Renal cortex interstitium (tissue), 11 donors: ENCODE results near the gene DPYD. TPM values are rescaled to one million over a fixed set of nuclear protein-coding genes. Genes with fewer than 3 reads are reported as not detected.

ENCODE experiments used
- DNase-seq, 11 donors: peaks; one replicate each; pipeline ENCODE4 v3.0.0-alpha.2; 2013; ENCODE audit warnings: low read depth in 9 of 11, low spot score in 4 of 11; ENCODE audit errors: extremely low read depth in 1 of 11
- polyA plus RNA-seq, 3 donors: library from polyadenylated mRNA; unstranded; fragments of 120-200 nt; gene quantifications; one replicate each; pipeline ENCODE4 v1.2.1, GENCODE V29; 2013; ENCODE audit not compliant: insufficient read length in 3 of 3

DPYD gene
- polyA plus RNA-seq, 3 donors, result 11.6 to 13.0 (median 13.0) TPM

DNA sequence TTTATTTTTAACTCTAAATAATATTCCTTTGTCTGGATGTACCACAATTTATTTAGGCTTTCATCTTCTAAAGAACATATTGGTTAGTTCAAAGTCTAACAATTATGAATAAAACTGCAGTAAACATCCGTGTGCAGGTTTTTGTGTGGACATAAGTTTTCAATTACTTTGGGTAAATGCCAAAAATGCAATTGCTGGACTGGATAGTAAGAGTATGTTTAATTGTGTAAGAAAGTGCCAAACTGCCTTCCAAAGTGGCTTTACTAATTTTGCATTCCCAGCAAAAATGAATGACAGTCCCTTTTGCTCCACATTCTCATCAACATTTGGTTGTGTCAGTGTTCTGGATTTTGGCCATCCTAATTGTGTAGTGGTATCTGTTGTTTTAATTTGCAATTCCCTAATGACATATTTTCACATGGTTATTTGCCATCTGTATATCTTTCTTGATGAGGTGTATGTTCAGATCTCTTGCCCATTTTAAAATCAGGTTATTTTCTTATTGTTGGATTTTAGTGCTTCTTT, 113.8 kb downstream of the DPYD start:
- no peak for DNase-seq

DNA sequence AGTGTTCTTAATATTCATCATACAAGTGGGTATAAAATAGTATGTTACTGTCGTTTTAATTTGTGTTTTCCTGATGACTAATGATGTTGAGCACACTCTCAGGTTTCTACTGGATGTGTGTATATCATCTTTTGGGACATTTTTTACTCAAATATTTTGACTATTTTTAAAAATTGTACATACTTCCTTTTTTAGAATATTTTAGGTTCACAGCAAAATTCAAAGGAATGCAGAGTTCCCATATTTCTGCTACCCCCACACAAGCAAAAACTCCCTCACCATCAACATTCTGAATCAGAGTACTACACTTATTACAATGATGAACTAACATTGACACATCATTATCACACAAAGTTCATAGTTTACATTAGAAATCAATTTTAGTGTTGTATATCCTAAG, 114.5 kb downstream of the DPYD start:
- no peak for DNase-seq

DNA sequence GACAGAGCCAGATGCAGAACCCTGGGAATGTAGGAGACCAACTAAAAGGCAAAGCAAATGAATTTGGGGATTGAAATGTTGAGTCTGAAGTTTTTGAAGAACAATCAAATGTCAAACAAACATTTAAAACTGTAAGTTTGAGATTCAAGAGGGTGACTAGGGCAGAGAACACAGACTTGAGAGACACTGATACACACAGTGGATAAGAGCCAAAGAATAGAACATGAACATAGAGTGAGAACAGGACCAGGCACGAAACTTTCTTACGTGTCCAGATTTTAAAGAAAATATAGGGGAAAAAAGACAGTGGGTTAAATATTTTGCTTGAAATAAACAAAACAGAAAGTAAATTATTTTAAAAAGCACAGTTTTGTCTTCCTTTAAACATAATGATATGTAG, 115.7 kb downstream of the DPYD start:
- no peak for DNase-seq

DNA sequence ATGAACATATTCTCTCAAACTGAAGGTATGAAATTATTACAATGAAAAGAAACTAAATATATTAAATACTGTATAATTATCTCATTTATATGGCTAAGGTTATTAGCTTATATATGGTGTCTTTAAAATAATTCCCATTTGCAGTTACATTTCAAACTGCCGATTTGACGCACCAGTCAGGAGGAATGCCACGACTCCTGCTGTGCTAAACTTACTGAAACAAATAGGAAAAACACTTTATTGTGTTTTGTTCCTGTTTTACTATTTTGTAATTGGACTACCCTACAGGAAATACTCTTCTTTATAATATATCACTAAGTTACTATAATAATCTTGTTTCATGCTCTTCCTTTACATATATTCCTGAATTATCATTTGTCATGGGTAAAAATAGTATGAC, 117.8 kb downstream of the DPYD start:
- no peak for DNase-seq

DNA sequence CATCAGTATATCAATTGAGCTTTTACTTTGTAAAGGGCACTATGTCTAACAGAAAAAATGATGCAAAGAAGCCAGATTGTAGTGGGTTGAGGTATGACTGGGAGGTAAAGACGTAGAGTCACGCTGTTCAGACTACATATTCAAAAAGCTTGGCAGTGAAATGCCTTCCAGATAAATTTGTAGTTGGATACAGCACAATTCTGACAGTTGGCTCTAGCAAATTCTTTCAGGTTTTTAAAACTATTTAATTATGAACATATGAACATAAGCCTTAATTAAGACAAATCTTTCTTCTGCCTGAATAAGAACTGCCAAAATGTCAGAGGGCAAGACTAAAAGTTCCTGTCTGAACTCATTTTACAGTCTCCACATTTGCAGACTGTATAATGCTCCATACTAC, 118.8 kb downstream of the DPYD start:
- DNase-seq, result no peak

DNA sequence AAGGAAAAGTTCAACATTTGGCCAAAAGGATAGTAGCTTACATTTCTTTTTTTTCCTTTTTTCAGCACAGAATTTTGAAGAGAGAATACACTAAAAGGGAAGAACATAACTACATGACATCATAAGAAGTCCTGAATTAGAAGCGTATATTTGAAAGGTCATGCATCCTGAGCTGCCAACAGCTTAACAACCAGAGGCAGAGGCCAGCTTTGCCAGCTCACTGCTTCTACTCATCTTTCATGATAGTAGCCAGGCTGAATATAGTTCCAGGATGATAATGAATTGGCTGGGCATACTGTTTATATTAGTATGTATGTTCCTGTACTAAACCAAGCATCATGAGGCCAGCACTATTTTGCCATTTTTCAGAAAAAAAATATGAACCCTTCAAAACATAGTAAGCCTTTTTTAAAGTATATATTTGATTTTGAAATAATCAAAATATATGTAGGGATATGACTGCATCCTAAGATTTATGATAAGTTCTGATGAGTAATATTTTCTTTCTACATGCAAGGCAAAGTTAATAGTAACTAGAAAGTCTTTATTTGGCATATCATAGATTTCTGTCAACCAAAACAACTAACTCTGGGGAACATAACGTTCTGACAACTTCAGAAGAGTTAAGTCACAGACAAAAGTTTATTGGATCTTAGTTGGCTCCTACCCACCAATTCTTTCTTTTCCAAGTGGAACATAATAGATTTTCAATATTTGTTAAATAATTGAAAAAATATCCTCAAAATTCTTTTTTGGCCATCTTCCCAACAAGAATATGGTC, 123.2 kb downstream of the DPYD start:
- no peak for DNase-seq

DNA sequence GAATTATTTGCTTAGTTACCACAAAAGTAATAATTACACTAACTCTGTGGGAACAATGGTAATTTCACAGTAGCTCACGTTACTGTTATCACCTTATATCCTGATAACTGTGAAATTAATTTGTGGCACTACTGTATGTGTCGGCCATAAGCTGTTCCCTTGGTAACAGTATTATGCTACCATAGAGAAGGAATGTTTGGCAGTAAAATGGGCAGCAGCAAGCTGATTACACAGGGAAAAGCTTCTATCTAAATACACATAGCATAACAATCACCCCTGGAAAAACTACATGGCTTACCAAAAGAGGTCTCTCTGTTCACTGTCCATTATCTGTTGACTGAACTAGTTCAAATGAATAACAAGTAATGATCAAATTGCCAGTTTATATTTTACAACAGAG, 124.1 kb downstream of the DPYD start:
- DNase-seq, result no peak

DNA sequence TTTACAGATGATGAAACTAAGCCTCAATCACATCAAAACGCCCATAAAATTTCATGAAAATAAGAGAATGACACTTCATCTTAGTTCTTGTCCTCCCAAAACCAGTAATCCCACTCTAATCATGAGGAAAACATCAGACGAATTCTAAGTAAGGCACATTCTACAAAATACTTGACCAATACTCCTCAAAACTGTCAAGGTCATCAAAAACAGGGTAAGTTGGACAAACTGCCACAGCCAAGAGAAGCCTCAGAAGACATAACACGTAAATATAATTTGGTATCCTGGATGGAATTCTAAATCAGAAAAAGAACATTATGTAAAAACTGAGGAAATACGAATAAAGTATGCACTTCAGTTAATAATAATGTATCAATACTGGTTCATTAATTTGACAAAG, 128.2 kb downstream of the DPYD start:
- no peak for DNase-seq

DNA sequence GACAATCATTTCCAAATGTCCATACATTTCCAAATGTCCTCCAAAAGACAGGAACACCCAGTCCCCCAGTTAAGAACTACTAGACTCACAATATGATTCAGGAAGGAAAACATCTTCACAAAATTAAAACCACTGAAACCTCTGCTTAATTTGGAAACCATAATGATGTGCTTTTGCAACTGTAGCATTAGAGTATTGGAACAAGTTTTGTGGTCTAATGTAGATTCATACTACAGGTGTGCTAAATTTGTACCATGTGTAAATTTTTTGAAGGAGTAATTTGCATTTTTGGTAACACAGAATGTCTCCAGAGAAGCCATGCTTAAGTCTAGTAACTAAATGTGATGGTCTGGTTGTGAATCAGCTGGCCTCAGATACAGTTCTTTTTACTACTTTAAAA, 129.6 kb downstream of the DPYD start:
- no peak for DNase-seq

DNA sequence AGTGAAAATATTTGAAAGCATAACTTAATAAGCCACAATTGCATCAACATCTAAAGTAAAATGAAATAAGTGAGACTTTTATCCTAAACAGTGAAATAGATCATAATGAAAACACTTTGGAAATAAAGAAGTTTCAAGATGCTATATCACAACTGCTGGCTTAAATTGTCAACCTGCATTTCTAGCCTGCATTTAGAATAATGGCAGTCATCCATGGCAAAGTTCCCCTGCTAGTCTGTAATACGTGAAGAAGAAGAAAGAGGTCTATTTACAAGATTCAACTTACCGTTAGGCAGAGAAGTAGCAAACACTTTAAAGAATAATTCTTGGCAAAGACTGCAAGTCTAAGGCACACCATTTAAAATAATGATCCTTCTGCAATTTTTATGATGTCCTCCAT, 133.6 kb downstream of the DPYD start:
- no peak for DNase-seq

DNA sequence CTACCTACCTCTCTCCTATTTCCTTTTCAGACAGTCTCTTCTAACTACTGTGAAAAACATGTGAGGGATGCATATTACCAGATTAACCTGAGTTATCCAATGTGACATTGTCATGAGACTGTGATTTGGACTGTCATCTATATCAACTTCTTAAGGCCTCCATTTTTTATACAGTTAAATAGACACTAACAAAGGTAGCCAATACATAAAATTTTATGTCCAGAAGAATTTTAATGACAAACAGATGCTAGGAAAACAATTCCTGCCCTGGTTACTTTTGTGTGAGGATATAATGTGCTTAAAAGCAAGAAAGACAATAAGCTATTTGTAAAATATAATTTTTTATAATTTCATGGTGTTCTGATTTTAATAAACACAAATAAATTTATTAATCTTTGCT, 136.2 kb downstream of the DPYD start:
- no peak for DNase-seq

DNA sequence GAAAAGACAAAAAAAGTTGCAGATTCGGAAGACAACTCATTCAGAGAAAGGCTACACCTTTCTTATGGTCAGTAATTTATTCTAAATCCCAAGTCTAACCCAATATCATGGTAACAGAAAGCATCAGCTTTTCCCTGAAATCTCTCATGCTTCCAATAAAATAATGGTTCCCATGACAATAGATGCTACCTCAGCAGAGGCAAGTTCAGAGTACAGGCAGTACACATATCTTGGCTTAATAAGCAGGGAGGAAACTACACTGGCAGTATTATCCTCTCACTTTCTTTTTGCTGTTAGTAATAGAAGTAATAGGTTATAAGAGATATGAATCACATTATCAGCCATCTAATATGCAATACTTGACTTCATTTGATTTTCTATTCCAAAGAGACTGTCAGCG, 137.1 kb downstream of the DPYD start:
- DNase-seq, result no peak

DNA sequence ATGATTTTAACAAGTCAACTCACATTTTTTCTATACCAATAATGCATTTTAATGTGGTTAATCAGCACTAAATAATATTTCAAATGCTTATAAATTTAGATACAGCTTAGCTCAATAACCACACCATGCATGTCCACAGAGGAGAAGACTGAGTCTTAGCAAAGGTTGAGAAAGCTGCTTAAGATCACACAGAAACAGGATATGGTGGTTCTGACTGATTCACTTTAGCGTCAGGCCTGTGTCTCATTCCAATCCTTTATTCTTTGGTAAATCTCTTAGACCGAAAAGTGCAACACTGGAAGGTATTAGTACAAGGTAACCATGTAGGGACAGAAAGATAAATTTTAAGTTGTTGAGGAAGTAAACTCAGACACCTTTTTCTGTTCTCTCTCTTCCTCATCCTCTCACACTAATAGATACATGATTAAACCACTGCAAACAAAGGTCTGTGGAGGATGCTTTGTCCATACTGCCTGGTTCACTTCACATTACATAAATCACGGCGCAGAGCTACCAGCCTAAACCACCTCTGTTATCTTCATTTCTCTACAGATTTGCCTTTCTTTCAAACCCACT, 139.0 kb downstream of the DPYD start:
- no peak for DNase-seq

DNA sequence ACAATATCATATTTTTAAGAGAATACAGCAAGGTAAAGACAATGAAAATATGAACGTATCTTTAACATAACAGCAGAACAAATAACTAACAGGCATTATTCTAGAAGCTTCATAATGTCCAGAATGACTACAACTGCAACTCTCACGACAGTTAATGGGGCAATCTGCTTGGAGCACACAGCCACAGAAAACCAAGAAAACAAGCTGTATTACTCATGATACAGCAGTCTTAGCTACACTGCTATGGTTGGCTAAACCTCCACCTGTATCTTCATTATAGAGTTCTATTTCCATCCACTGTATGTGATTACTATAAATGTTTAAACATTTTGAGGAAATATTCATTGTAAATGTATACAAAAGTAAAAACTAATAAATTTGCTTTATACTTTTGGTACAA, 139.9 kb downstream of the DPYD start:
- DNase-seq, result no peak

DNA sequence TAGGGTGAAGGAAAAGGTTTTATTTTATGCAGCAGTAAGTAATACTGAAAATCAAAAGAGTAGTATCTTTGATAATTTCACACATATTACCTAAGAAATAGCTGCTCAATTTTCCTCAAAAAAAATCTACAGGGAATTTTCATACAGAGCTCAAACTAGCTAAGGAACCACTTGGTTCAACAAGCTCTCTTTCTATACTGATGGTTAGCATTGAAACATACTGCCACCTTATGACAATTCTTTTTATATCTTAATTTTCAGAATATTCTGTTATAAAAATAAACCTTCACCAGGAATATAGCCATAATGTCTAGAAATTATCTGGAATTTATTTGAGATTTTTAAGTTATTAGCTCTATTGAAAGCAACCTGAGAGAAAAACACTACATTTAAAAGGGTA, 142.1 kb downstream of the DPYD start:
- no peak for DNase-seq

DNA sequence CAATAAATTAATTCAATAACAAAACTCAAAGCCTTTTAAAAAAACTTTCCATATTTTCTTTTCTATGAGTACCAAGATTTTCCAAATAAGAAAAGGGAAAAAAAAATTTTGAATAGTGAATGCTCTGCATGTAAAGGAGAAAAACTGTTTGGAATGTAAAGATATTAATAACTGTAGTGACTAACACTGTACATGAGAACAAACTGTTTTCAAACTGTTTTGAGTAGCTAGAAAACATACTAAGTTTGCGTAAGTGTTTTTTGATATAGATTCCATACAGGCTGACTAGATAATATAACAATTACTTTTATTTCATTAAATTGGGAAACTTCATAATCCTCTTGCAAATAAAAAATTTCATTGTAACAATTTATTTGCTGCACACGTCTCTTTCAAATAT, 150.5 kb downstream of the DPYD start:
- DNase-seq, result no peak

DNA sequence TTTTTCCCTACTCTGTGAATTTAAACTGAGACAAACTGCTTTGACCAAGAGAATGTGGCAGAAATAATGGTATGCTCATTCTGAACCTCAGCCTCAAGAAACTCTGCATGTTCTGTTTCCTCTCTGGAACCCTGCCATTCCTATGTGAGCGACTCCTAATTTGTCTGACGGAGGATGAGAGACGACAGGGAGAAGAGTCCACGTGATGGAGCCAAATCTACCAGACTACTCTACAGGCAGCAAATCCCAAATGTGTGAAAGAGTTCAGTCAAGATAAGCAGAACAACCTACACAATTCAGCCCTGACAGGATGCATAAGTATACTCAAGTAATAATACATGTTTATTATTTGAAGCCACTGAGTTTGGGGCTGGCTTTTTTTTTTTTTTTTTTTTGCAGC, 153.5 kb downstream of the DPYD start:
- no peak for DNase-seq

DNA sequence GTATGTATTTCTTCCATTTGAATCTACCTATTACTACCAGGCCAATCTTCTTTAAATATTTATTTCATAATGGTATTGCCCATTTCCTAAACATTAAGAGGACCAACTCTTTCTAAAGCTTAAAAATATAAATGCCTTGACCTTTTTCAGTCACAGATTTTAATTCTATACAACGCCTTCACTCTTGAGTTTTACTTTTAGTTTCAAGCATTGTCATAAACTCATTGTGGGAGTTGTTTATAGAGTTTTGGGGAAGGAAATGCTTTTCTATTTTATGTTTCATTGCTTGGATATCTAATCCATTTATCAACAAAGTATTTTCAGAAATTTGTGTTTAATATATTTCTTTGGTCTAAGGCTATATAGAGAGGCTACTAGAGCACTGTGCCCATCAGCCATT, 155.8 kb downstream of the DPYD start:
- DNase-seq, result no peak

DNA sequence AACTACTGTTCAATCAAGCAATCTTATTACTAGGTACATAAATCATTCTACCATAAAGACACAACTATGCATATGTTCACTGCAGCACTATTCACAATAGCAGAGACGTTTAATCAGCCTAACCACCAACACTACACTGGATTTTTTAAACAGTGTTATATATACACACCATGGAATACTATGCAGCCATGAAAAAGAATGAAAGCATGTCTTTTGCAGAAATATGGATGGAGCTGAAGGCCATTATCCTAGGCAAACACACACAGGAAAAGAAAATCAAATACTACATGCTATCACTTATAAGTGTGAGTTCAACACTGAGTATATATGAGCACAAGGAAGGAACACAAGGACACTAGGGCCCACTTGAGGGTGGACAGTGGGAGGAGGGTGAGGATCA, 159.2 kb downstream of the DPYD start:
- DNase-seq, result no peak

DNA sequence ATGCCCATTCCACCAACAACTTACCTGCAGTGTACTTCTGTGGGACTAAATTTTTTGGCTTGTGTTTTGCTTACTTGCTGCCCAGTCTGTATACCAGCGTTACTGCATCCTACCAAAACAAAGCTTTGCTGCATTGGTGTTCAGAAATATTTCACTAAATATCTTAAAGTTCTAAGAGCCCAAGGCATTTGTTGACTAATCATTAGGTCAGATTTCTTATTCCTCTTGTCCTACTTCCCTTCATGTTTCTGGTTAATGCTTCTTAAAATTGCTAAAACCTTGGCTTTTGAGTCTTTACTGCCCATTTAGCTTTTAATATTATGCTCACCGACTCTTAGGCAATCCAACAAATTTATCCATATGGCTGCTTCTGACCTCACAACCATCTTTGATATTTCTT, 161.8 kb downstream of the DPYD start:
- no peak for DNase-seq

DNA sequence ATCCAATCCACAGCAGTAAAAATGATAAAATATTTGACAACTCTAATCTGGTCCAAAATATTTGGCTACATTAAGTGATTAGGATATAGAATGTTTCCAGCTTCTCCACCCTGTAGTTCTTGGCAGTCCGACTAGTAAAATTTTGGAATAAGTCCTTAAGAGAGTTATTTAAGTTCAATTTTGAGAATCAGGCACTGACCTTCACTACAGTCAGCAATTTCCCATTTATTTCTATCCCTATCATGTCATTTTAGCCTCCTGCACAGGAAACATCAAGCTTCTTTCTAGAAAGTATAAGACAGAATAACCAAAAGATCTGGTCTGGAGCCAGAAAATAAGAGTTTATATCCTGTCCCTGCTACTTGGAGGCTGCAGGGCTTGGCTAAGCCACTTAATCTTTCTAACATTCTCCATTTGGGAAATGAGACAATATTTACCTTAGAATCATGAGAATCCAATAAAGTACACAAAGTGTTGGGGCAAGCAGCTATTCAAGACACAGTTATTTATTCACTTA, 162.2 kb downstream of the DPYD start:
- DNase-seq, result peak in 10 of 11 donors; percentile 6 to 65 (median 34)
